GM21825 (cell line): ENCODE measurements around the gene EIF5A2.

Experiments used
- ATAC-seq: cut with Tn5 transposase; IDR thresholded peaks from one replicate; pipeline ENCODE4 v1.9.1; 2021; ENCODE audit warnings: mild to moderate bottlenecking, moderate library complexity; ENCODE audit not compliant: unreplicated experiment

Gene EIF5A2

GRCh38 chr3:170862618-170863374 is 45.6 kb downstream of the EIF5A2 start:
- no peak for ATAC-seq

- no peak for ATAC-seq
Measured at GRCh38 chr3:170858599-170858998, 49.8 kb downstream of the EIF5A2 start.

GRCh38 chr3:170852324-170852723 is 56.1 kb downstream of the EIF5A2 start:
- ATAC-seq: no peak

- no peak for ATAC-seq
Measured at GRCh38 chr3:170848292-170848917, 60.0 kb downstream of the EIF5A2 start.

- no peak for ATAC-seq
Measured at GRCh38 chr3:170844377-170844776, 64.1 kb downstream of the EIF5A2 start.

GRCh38 chr3:170840291-170840859 is 68.1 kb downstream of the EIF5A2 start:
- ATAC-seq: no peak

GRCh38 chr3:170839518-170840100 is 68.8 kb downstream of the EIF5A2 start:
- ATAC-seq: no peak
